Measurements from ENCODE around the gene ATP6V1B1. TPM values are rescaled to one million over a fixed set of nuclear protein-coding genes. Genes with fewer than 3 reads are reported as not detected.

ATP6V1B1 gene
- polyA plus RNA-seq, 1 donor (not counting 4 experiments of a cell fraction or from before 2014, with no cell fraction given) = not detected

GRCh38 chr2:70962211-70962884 lies 26.6 kb downstream of the ATP6V1B1 start:
- peaks cover 19% of the 10 kb centered on the region for H3K27me3 ChIP-seq (ENCODE audit: control insufficient read depth, extremely low read depth, insufficient read depth, low read length)
- FAIRE-seq (no peak), DNase-seq (ENCODE audit: low read depth, low spot score) (no peak)
- H3K9me3 ChIP-seq (ENCODE audit: control insufficient read depth, low read depth, low read length) = no peaks in the 10 kb centered on the region
- no peaks in the 10 kb centered on the region for H4K20me1 ChIP-seq (ENCODE audit: control insufficient read depth, extremely low read depth, insufficient read depth, low read length)
- TF ChIP-seq CTCF (optimal IDR thresholded peaks at IDR 0.05 in 1 of 3, IDR thresholded peaks at IDR 0.05 in 1 of 3, conservative IDR thresholded peaks at IDR 0.05 in 1 of 3; ENCODE audit: extremely low read depth in 1 of 3, insufficient read depth in 2 of 3, low read length in 3 of 3) (no peak), EZH2 (IDR thresholded peaks at IDR 0.05; ENCODE audit: low read length) (no peak)
- H3K79me2 ChIP-seq (ENCODE audit: control insufficient read depth, insufficient read depth, low read length) = no peaks in the 10 kb centered on the region
- H3K9me1 ChIP-seq (ENCODE audit: control insufficient read depth, extremely low read depth, insufficient read depth, low read length) = no peaks in the 10 kb centered on the region
- no peak overlapping the region for H3K9ac ChIP-seq (ENCODE audit: control insufficient read depth, extremely low read depth, insufficient read depth, low read length)
- H3K4me2 ChIP-seq (ENCODE audit: control insufficient read depth, extremely low read depth, insufficient read depth, low read depth, low read length) = no peak overlapping the region
- H3K4me1 ChIP-seq (ENCODE audit: control insufficient read depth, extremely low read depth, insufficient read depth, low read length) = peaks cover 10% of the 10 kb centered on the region
- H3K4me3 ChIP-seq (ENCODE audit: control insufficient read depth in 2 of 3, extremely low read depth in 1 of 3, insufficient read depth in 2 of 3, low read depth in 1 of 3, low read length in 3 of 3) = no peak overlapping the region
- dilution Hi-C loops (cut with MboI; ENCODE audit: extremely low pct_ligation_motif_present, low sequenced_read_pairs) = no loop called here
- H3K36me3 ChIP-seq (ENCODE audit: control insufficient read depth in 2 of 2, extremely low read depth in 1 of 2, insufficient read depth in 2 of 2, low read length in 2 of 2) = no peaks in the 10 kb centered on the region
- H3K27ac ChIP-seq (ENCODE audit: control insufficient read depth, insufficient read depth, low read length) = no peak overlapping the region
- H2AFZ ChIP-seq (ENCODE audit: control insufficient read depth, low read length) = no peak overlapping the region

- dilution Hi-C loops (cut with MboI; ENCODE audit: extremely low pct_ligation_motif_present, low sequenced_read_pairs) = no loop called here
- peaks cover 19% of the 10 kb centered on the region for H3K27me3 ChIP-seq (ENCODE audit: control insufficient read depth, extremely low read depth, insufficient read depth, low read length)
Measured at GRCh38 chr2:70962885-70963878, 27.5 kb downstream of the ATP6V1B1 start.

More at GRCh38 chr2:70962885-70963878, 27.5 kb downstream of the ATP6V1B1 start:
- Histone ChIP-seq H3K4me1 (ENCODE audit: control insufficient read depth, extremely low read depth, insufficient read depth, low read length) (peaks cover 10% of the 10 kb centered on the region), H3K9me1 (ENCODE audit: control insufficient read depth, extremely low read depth, insufficient read depth, low read length) (no peaks in the 10 kb centered on the region), H3K9ac (ENCODE audit: control insufficient read depth, extremely low read depth, insufficient read depth, low read length) (no peak overlapping the region), H3K79me2 (ENCODE audit: control insufficient read depth, insufficient read depth, low read length) (no peaks in the 10 kb centered on the region), H3K9me3 (ENCODE audit: control insufficient read depth, low read depth, low read length) (no peaks in the 10 kb centered on the region), H4K20me1 (ENCODE audit: control insufficient read depth, extremely low read depth, insufficient read depth, low read length) (no peaks in the 10 kb centered on the region), H3K27ac (ENCODE audit: control insufficient read depth, insufficient read depth, low read length) (no peak overlapping the region), H2AFZ (ENCODE audit: control insufficient read depth, low read length) (no peak overlapping the region), H3K36me3 (ENCODE audit: control insufficient read depth in 2 of 2, extremely low read depth in 1 of 2, insufficient read depth in 2 of 2, low read length in 2 of 2) (no peaks in the 10 kb centered on the region), H3K4me2 (ENCODE audit: control insufficient read depth, extremely low read depth, insufficient read depth, low read depth, low read length) (no peak overlapping the region), H3K4me3 (ENCODE audit: control insufficient read depth in 2 of 3, extremely low read depth in 1 of 3, insufficient read depth in 2 of 3, low read depth in 1 of 3, low read length in 3 of 3) (no peak overlapping the region)
- DNase-seq (ENCODE audit: low read depth, low spot score) (no peak), FAIRE-seq (no peak)
- TF ChIP-seq CTCF (optimal IDR thresholded peaks at IDR 0.05 in 1 of 3, IDR thresholded peaks at IDR 0.05 in 1 of 3, conservative IDR thresholded peaks at IDR 0.05 in 1 of 3; ENCODE audit: extremely low read depth in 1 of 3, insufficient read depth in 2 of 3, low read length in 3 of 3) (no peak), EZH2 (IDR thresholded peaks at IDR 0.05; ENCODE audit: low read length) (no peak)

Measured in keratinocyte (primary cell).